NCI-H748 treated with DMSO at 0.1 percent for 48 hours (cell line): ENCODE data around the gene SHC1.

Source experiments
- DNase-seq: peaks from one replicate; lab custom pipeline; 2025; lab: John Stamatoyannopoulos, UW

SHC1 gene

GRCh38 chr1:154937085-154937987, 33.2 kb downstream of the SHC1 start:
- peak; percentile 82 for DNase-seq

DNA sequence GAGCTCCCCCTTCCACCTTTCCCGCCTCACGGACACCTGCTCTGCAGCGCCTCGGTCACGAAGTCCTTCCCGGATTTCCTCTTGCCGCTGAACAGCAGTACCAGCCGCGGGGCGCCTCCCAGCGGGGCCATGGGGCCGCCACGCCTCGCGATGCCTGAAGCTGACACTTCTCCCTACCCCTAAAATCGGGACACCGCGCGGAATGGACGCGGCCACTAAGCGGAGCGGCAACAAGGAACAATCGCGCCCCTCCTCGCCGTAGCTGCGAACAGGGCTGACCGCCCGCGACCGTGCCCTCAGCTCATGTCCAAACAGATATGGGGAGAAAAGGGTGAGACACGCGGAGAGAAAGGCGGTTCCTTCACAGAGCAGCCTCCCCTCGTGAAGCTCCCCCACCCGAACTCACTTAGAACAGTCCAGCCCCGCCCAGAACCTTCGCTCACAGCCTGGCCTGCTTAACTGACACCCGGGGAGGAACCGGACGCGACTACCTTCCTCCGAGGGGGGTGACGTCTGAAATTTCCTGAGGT, 33.9 kb downstream of the SHC1 start, which contains the start of gene PMVK:
TSS of gene PMVK (minus strand) at position 165 of the 530 bp plus-strand sequence. CDS start at position 131, 34 bp downstream.
- peak; percentile 93 for DNase-seq

- DNase-seq: no peak
These were observed 34.6 kb downstream of the SHC1 start for GRCh38 chr1:154935749-154936554.

DNA sequence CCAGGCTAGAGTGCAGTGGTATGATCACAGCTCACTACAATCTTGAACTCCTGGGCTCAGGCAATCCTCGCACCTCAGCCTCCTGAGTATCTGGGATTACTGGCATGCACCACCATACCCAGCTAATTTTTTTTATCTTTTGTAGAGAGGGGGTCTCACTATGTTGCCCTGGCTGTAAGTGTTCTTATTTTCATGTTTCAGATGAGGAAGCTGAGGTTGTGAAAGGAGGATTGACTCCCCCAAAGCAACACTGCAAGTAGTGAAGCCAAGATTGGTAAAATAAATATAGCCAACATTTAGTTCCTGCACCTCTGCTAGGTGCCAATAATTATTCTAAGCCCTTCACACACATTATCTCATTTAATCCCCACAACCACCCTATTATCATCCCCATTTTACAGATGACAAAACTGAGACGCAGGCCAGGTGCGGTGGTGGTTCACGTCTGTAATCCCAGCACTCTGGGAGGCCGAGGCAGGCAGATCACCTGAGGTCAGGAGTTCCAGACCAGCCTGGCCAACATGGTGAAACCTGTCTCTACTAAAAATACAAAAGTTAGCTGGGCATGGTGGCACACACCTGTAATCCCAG, 36.1 kb downstream of the SHC1 start:
- DNase-seq: no peak

DNA sequence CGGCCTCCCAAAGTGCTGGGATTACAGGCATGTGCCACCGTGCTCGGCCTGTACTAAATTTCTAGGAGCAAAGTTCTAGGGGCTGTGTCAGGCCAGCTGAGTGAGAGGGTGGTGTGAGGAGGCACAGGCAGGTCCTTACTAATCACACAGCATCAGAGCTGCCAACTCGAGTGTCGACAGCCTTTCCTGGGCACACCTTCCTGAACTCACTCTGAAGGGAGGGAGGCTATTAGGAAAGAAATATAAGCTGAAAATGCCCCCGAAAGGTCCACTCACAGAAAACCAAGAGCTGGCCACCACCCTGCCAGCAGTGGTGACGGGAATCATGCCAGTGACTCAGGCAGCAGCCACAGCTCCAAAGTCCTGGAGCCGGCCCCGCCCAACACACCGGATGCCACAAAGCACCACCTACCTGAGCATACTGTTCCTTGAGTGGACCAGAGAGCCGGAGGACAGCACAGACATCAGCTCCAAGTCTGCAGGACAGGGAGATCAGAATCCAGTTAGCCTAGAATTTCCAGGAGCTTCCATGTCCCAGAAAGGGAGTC, 38.5 kb downstream of the SHC1 start:
- no peak for DNase-seq

- no peak for DNase-seq
These were observed 44.3 kb downstream of the SHC1 start for GRCh38 chr1:154926201-154926600.

GRCh38 chr1:154925335-154926170, 45.0 kb downstream of the SHC1 start:
- DNase-seq: no peak

DNA sequence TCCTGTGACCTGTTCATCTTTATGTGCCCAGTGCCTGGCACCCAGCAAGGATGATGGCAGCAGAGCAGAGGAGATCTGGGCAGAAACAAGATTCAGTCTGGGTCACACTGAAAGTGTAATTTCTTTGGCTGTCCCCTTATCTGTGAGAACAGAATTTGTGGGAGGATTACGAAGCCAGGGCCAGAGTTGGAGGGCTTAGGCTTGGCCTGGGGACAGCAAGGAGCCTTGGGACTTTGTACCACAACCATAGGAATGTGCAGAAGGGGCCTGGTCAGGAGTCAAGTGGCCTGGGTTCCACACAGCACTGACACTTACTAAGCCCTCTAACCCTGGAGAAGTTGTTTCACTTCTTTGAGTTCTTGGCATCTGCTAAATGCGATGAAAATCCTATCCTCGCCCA, 46.9 kb downstream of the SHC1 start:
- DNase-seq: no peak

GRCh38 chr1:154913273-154913672, 57.3 kb downstream of the SHC1 start:
- no peak for DNase-seq

GRCh38 chr1:154912755-154913154, 57.8 kb downstream of the SHC1 start:
- DNase-seq: no peak
